HG02623 (cell line): Measurements from ENCODE around the gene HPDL.
A peak's percentile ranks its signal among the peaks of the same experiment; 100 is the strongest.
"Not testable (repeated sequence)": the region's sequence is repeated elsewhere in the genome, so short reads cannot be mapped to it uniquely, and the experiment has no call there.

ENCODE experiments used
- ATAC-seq: cut with Tn5 transposase; IDR thresholded peaks from one replicate; pipeline ENCODE4 v1.9.1; 2021; ENCODE audit warnings: moderate library complexity; ENCODE audit not compliant: unreplicated experiment

HPDL gene

GRCh38 chr1:45348966-45349677 lies 22.4 kb downstream of the HPDL start:
- ATAC-seq: no peak

- ATAC-seq: no peak
Measured at GRCh38 chr1:45351508-45351907, 24.8 kb downstream of the HPDL start.

- ATAC-seq: no peak
Measured at GRCh38 chr1:45353685-45354084, 27.0 kb downstream of the HPDL start.

- ATAC-seq: no peak
Measured at GRCh38 chr1:45354838-45355237, 28.1 kb downstream of the HPDL start.

- ATAC-seq: no peak
Measured at GRCh38 chr1:45355683-45356082, 29.0 kb downstream of the HPDL start.

- no peak for ATAC-seq
Measured at GRCh38 chr1:45356186-45356585, 29.5 kb downstream of the HPDL start.

- ATAC-seq: no peak
Measured at GRCh38 chr1:45359882-45360513, 33.3 kb downstream of the HPDL start.

GRCh38 chr1:45360981-45361380 lies 34.3 kb downstream of the HPDL start:
- not testable (repeated sequence) for ATAC-seq

GRCh38 chr1:45364294-45364693 lies 37.6 kb downstream of the HPDL start:
- ATAC-seq: no peak

- peak; percentile 48 for ATAC-seq
Measured at GRCh38 chr1:45365051-45365450, 38.4 kb downstream of the HPDL start.

- ATAC-seq: no peak
Measured at GRCh38 chr1:45370575-45370974, 43.9 kb downstream of the HPDL start.

- ATAC-seq: no peak
Measured at GRCh38 chr1:45373573-45373972, 46.9 kb downstream of the HPDL start.

GRCh38 chr1:45375104-45376090 lies 48.7 kb downstream of the HPDL start:
- no peak for ATAC-seq

- ATAC-seq: no peak
Measured at GRCh38 chr1:45378184-45378583, 51.5 kb downstream of the HPDL start.
